HEK293 (cell line): ENCODE data around the gene FZD1.

Source experiments
- CTCF ChIP-seq: fragments of 450-650 bp; formaldehyde crosslinking; IDR thresholded peaks from 2 replicates; pipeline ENCODE4 v1.5.1; 2016; ENCODE audit warnings: missing biosample characterization, missing genetic modification characterization
- HOXD13 ChIP-seq: sonication (generic); formaldehyde crosslinking; IDR thresholded peaks from 2 replicates; pipeline ENCODE4 v1.8.0; 2022; ENCODE audit warnings: missing genetic modification reagents, borderline replicate concordance
- ZNF426 ChIP-seq: fragments of 450-650 bp; formaldehyde crosslinking; IDR thresholded peaks from 2 replicates; pipeline ENCODE4 v1.5.1; 2017; ENCODE audit warnings: missing biosample characterization, missing genetic modification characterization, mild to moderate bottlenecking, inconsistent platforms, moderate library complexity
- ZNF600 ChIP-seq: fragments of 450-650 bp; formaldehyde crosslinking; IDR thresholded peaks from 2 replicates; pipeline ENCODE4 v1.5.1; 2016; ENCODE audit warnings: missing biosample characterization, missing genetic modification characterization
- ZNF776 ChIP-seq: fragments of 450-650 bp; formaldehyde crosslinking; IDR thresholded peaks from 2 replicates; pipeline ENCODE4 v1.5.0; 2017; ENCODE audit warnings: missing biosample characterization, missing genetic modification characterization, borderline replicate concordance

- TF ChIP-seq CTCF (tag by site-specific recombination) = no peak
- no peak for TF ChIP-seq ZNF776 (tag by site-specific recombination)
- TF ChIP-seq ZNF426 (tag by site-specific recombination) = no peak
- TF ChIP-seq HOXD13 = no peak
- no peak for TF ChIP-seq ZNF600 (tag by site-specific recombination)
These were observed 34.1 kb upstream of the FZD1 start for GRCh38 chr7:91230100-91230499.
